ENCODE data around the gene COPG1. TPM values are rescaled to one million over a fixed set of nuclear protein-coding genes. Genes with fewer than 3 reads are reported as not detected.

COPG1 gene
- total and polyA plus RNA-seq, 2 donors (not counting 3 experiments of a cell fraction or from before 2014, with no cell fraction given): 112 to 202 TPM

DNA sequence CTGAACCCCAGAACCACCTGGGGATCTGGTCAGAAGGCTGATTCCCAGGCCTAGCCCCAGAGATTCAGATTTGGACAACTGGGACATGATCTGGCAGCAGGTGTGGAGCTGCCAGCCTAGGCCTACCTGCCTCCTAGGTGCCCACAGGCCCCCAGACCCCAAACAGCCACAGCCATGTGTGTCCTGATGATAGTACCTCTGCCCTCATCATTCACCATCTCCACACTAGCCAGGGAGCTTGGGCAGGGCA, 63.9 kb downstream of the COPG1 start:
- intact Hi-C loops (cut with micrococcal nuclease) (no loop called here), dilution Hi-C loops (cut with MboI; ENCODE audit: extremely low pct_ligation_motif_present, low sequenced_read_pairs) (no loop called here)
- BruUV-seq (replicated peaks): no TSS peak
- Histone ChIP-seq H3K9me1 (replicated peaks; ENCODE audit: control insufficient read depth, extremely low read depth, insufficient read depth, low read length) (no peaks in the 10 kb centered on the region), H3K9me3 (replicated peaks; ENCODE audit: control insufficient read depth, insufficient read depth, low read length) (no peaks in the 10 kb centered on the region), H4K20me1 (replicated peaks; ENCODE audit: control insufficient read depth, extremely low read depth, insufficient read depth, low read length) (no peaks in the 10 kb centered on the region), H3K27ac (ENCODE audit: insufficient read depth, low read depth, low read length) (no peak overlapping the region), H3K27me3 (ENCODE audit: control insufficient read depth in 2 of 2, insufficient read depth in 2 of 2, low read length in 2 of 2) (no peaks in the 10 kb centered on the region), H3K36me3 (ENCODE audit: control insufficient read depth in 2 of 2, extremely low read depth in 1 of 2, insufficient read depth in 2 of 2, low read length in 2 of 2) (no peaks in the 10 kb centered on the region), H3K4me1 (ENCODE audit: control insufficient read depth, extremely low read depth, insufficient read depth, low read length) (peaks cover 4% of the 10 kb centered on the region), H3K79me2 (ENCODE audit: control insufficient read depth, insufficient read depth, low read length) (peaks cover 2% of the 10 kb centered on the region), H3K4me3 (replicated peaks in 1 of 3; ENCODE audit: insufficient read depth in 1 of 3, low read depth in 1 of 3, low read length in 3 of 3) (no peak overlapping the region), H3K4me2 (ENCODE audit: insufficient read depth, low read length) (no peak overlapping the region), H3K9ac (replicated peaks; ENCODE audit: extremely low read depth, insufficient read depth, low read length) (no peak overlapping the region), H2AFZ (ENCODE audit: low read depth, low read length) (no peak overlapping the region)
- DNase-seq (ENCODE audit: low read depth, low spot score) (no peak), FAIRE-seq (no peak)
- TF ChIP-seq, protein P1, sequence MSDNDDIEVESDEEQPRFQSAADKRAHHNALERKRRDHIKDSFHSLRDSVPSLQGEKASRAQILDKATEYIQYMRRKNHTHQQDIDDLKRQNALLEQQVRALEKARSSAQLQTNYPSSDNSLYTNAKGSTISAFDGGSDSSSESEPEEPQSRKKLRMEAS (IDR thresholded peaks at IDR 0.05; ENCODE audit: insufficient read depth, insufficient read length): no peak
- peak; percentile 17 for TF ChIP-seq POLR2A (IDR thresholded peaks at IDR 0.05; ENCODE audit: low read depth, low read length)
- ChIA-PET CTCF (interaction anchor here (0.8 kb wide), 1 partner anchor 70 kb away, joined by 3 read pairs; no protein-coding TSS in a partner anchor), POLR2A (interaction anchor here (0.8 kb wide), 1 partner anchor 34 kb away, joined by 3 read pairs; no protein-coding TSS in a partner anchor)

DNA sequence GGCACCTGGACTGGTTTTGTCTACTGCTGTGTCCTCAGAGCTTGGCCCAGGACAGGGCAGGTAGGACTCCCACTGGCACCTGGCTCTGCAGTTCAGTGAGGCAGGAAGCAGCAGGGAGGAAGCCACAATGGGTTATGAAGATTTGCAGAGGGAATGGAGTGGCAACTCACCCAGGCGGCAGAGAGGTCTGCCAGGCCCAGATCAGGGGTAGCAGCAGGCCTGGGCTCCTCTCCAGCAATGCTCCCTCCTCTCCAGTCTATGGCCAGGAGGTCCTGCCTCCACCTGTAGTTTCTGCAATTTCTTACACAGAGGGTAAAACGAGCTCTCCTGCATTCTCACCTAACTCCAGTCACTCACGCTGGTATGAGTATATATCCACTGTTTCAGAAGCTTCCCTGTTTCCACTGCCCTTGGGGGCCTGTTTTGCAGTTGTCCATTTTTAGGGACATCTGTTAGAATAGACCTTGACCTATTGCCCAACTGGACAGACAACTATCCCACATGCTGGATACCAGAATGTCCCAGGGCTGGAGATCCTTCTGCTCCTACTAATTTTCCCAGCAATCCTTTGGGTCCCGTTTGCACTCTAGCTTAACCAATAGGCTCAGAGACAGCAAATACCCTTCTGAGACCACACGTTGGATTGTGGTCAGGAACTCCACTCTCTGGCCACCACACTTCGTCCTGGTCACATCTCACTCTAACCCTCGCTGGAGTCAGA, 64.4 kb downstream of the COPG1 start:
- Histone ChIP-seq H3K79me2 (ENCODE audit: control insufficient read depth, insufficient read depth, low read length) (peaks cover 2% of the 10 kb centered on the region), H3K9me1 (replicated peaks; ENCODE audit: control insufficient read depth, extremely low read depth, insufficient read depth, low read length) (no peaks in the 10 kb centered on the region), H3K4me1 (ENCODE audit: control insufficient read depth, extremely low read depth, insufficient read depth, low read length) (peaks cover 4% of the 10 kb centered on the region), H3K9me3 (replicated peaks; ENCODE audit: control insufficient read depth, insufficient read depth, low read length) (no peaks in the 10 kb centered on the region), H2AFZ (ENCODE audit: low read depth, low read length) (no peak overlapping the region), H3K4me2 (ENCODE audit: insufficient read depth, low read length) (peak overlapping the region; percentile 2), H3K27me3 (ENCODE audit: control insufficient read depth in 2 of 2, insufficient read depth in 2 of 2, low read length in 2 of 2) (no peaks in the 10 kb centered on the region), H4K20me1 (replicated peaks; ENCODE audit: control insufficient read depth, extremely low read depth, insufficient read depth, low read length) (no peaks in the 10 kb centered on the region), H3K36me3 (ENCODE audit: control insufficient read depth in 2 of 2, extremely low read depth in 1 of 2, insufficient read depth in 2 of 2, low read length in 2 of 2) (no peaks in the 10 kb centered on the region), H3K27ac (ENCODE audit: insufficient read depth, low read depth, low read length) (no peak overlapping the region), H3K4me3 (replicated peaks in 1 of 3; ENCODE audit: insufficient read depth in 1 of 3, low read depth in 1 of 3, low read length in 3 of 3) (peak overlapping the region in 1 of 3 experiments; percentile 65), H3K9ac (replicated peaks; ENCODE audit: extremely low read depth, insufficient read depth, low read length) (no peak overlapping the region)
- CTCF ChIA-PET: interaction anchor here (0.8 kb wide), 1 partner anchor 70 kb away, joined by 3 read pairs; no protein-coding TSS in a partner anchor
- BruUV-seq (replicated peaks): no TSS peak
- dilution Hi-C loops (cut with MboI; ENCODE audit: extremely low pct_ligation_motif_present, low sequenced_read_pairs): no loop called here
- TF ChIP-seq EZH2 (IDR thresholded peaks at IDR 0.05; ENCODE audit: borderline replicate concordance, low read depth, low read length, severe bottlenecking): no peak
- no peak for TF ChIP-seq GATA2 (IDR thresholded peaks at IDR 0.05; ENCODE audit: insufficient read depth, insufficient read length, low read depth, low read length)
- TF ChIP-seq POLR2AphosphoS5 (IDR thresholded peaks at IDR 0.05; ENCODE audit: insufficient read depth, low read depth, low read length): peak; percentile 9
- TF ChIP-seq, protein P1 (IDR thresholded peaks at IDR 0.05; ENCODE audit: insufficient read depth, insufficient read length): no peak
- no peak for TF ChIP-seq JUN (IDR thresholded peaks at IDR 0.05; ENCODE audit: borderline replicate concordance, insufficient read depth, insufficient read length, low read depth)
- TF ChIP-seq CTCF (IDR thresholded peaks at IDR 0.05; ENCODE audit: extremely low read depth in 1 of 2, insufficient read depth in 1 of 2, low read depth in 1 of 2, low read length in 2 of 2): no peak
- TF ChIP-seq FOS (IDR thresholded peaks at IDR 0.05; ENCODE audit: borderline replicate concordance, insufficient read depth, low read length): no peak
- TF ChIP-seq POLR2A (IDR thresholded peaks at IDR 0.05; ENCODE audit: low read depth, low read length): peak; percentile 9
- TF ChIP-seq MYC (IDR thresholded peaks at IDR 0.05; ENCODE audit: low read depth, low read length): no peak
- FAIRE-seq (peak; percentile 61), DNase-seq (ENCODE audit: low read depth, low spot score) (no peak)
- intact Hi-C loops (cut with micrococcal nuclease): no loop called here
- POLR2A ChIA-PET: interaction anchor here (0.8 kb wide), 1 partner anchor 34 kb away, joined by 3 read pairs; no protein-coding TSS in a partner anchor
